Panc1 (cell line): Measurements from ENCODE around the gene ZNF672.
A peak's percentile ranks its signal among the peaks of the same experiment; 100 is the strongest.

Experiments used
- POLR2AphosphoS5 ChIP-seq: IDR thresholded peaks from 2 replicates; pipeline ENCODE4 v1.6.1; 2012; ENCODE audit warnings: mild to moderate bottlenecking, low read depth, low read length, moderate library complexity
- SIN3A ChIP-seq: IDR thresholded peaks from 2 replicates; pipeline ENCODE4 v1.6.1; 2012; ENCODE audit warnings: low read depth, mild to moderate bottlenecking, low read length, moderate library complexity, borderline replicate concordance; ENCODE audit not compliant: insufficient read depth
- TF ChIP-seq, protein P1 (sequence below): fragments of 450-650 bp; IDR thresholded peaks from 2 replicates; pipeline ENCODE4 v1.5.1; 2017; ENCODE audit warnings: mild to moderate bottlenecking
- TF ChIP-seq, protein P2 (sequence below), 2 experiments: IDR thresholded peaks; 2 replicates each; pipeline ENCODE4 v1.6.1; 2011 to 2012; ENCODE audit warnings: low read depth in 2 of 2, control low read depth in 1 of 2, low read length in 1 of 2, mild to moderate bottlenecking in 1 of 2, moderate library complexity in 1 of 2; ENCODE audit not compliant: insufficient read depth in 1 of 2

DNA sequence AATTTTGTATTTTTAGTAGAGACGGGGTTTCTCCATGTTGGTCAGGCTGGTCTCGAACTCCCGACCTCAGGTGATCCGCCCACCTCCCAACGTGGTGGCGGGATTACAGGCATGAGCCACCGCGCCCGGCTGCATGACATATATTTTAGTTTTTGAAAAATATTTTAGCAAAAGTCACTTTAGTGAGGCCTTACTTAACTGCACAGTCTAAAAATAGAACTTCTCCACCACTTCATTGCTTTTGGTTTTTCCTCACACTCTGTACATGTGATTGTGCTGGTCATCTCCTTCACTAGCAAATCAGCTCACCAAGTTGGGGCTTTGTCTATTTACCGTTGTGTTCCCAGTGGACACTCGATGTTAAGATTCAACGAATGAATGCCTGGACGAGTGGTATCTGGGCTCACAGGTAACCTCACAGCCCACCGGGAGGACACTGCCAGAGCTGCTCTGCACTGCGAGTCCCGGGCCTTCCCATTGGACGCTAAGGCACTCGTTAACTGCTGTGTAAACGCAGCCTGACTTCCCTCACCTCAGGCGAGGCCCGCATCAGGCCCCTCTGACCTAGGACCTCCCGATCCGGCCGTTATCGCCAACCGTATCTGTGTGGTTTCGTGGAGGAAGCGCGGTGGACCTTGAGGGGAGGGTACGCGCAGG, 34.9 kb downstream of the ZNF672 start:
- TF ChIP-seq, protein P1, sequence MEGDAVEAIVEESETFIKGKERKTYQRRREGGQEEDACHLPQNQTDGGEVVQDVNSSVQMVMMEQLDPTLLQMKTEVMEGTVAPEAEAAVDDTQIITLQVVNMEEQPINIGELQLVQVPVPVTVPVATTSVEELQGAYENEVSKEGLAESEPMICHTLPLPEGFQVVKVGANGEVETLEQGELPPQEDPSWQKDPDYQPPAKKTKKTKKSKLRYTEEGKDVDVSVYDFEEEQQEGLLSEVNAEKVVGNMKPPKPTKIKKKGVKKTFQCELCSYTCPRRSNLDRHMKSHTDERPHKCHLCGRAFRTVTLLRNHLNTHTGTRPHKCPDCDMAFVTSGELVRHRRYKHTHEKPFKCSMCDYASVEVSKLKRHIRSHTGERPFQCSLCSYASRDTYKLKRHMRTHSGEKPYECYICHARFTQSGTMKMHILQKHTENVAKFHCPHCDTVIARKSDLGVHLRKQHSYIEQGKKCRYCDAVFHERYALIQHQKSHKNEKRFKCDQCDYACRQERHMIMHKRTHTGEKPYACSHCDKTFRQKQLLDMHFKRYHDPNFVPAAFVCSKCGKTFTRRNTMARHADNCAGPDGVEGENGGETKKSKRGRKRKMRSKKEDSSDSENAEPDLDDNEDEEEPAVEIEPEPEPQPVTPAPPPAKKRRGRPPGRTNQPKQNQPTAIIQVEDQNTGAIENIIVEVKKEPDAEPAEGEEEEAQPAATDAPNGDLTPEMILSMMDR = no peak
- TF ChIP-seq POLR2AphosphoS5 (no peak), SIN3A (no peak)
- TF ChIP-seq, protein P2, sequence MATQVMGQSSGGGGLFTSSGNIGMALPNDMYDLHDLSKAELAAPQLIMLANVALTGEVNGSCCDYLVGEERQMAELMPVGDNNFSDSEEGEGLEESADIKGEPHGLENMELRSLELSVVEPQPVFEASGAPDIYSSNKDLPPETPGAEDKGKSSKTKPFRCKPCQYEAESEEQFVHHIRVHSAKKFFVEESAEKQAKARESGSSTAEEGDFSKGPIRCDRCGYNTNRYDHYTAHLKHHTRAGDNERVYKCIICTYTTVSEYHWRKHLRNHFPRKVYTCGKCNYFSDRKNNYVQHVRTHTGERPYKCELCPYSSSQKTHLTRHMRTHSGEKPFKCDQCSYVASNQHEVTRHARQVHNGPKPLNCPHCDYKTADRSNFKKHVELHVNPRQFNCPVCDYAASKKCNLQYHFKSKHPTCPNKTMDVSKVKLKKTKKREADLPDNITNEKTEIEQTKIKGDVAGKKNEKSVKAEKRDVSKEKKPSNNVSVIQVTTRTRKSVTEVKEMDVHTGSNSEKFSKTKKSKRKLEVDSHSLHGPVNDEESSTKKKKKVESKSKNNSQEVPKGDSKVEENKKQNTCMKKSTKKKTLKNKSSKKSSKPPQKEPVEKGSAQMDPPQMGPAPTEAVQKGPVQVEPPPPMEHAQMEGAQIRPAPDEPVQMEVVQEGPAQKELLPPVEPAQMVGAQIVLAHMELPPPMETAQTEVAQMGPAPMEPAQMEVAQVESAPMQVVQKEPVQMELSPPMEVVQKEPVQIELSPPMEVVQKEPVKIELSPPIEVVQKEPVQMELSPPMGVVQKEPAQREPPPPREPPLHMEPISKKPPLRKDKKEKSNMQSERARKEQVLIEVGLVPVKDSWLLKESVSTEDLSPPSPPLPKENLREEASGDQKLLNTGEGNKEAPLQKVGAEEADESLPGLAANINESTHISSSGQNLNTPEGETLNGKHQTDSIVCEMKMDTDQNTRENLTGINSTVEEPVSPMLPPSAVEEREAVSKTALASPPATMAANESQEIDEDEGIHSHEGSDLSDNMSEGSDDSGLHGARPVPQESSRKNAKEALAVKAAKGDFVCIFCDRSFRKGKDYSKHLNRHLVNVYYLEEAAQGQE (IDR thresholded peaks at IDR 0.05; ENCODE audit: insufficient read depth in 1 of 2, low read depth in 2 of 2, low read length in 1 of 2) = 0 out of 4 replicates have a peak, but pooled peaks of 1 of the 2 experiments have one; percentile 9
